ENCODE results near the gene OLIG3. TPM values are rescaled to one million over a fixed set of nuclear protein-coding genes. Genes with fewer than 3 reads are reported as not detected.

OLIG3 gene
- total RNA-seq, 4 donors from 2014 or later, result not detected

DNA sequence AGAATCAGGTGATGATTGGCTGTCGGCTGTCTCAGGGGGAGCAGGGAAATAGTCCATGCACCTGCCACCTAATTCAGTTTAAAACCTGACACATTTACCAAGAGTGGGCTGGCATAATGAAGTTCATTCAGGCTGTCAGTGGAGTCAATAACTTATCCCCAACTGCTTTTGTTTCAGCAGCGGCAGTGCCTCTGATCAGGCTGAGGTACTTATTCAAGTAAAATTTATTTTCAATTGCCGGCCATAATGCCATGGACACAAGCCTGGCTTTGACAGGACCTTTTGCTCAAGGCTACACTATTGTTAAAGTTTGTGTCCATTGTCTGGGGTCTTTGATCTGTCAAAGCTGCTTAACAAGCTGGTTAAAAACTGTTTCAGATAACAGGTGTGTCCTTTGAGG is 20.6 kb downstream of the OLIG3 start:
- Histone ChIP-seq H3K27me3 (peaks cover 0 to 26% of the 10 kb centered on the region in 2 donors), H3K4me1 (no peaks in the 10 kb centered on the region), H3K4me3 (no peak overlapping the region), H3K9me3 (no peaks in the 10 kb centered on the region), H3K36me3 (no peaks in the 10 kb centered on the region), H3K27ac (no peak overlapping the region)
- 73 to 77% methylated on average over 3 of the region's 3 CpGs for WGBS, 2 donors
- TF ChIP-seq POLR2A (IDR thresholded peaks at IDR 0.05) (no peak), EP300 (IDR thresholded peaks at IDR 0.05) (no peak)
- TF ChIP-seq, protein P1, sequence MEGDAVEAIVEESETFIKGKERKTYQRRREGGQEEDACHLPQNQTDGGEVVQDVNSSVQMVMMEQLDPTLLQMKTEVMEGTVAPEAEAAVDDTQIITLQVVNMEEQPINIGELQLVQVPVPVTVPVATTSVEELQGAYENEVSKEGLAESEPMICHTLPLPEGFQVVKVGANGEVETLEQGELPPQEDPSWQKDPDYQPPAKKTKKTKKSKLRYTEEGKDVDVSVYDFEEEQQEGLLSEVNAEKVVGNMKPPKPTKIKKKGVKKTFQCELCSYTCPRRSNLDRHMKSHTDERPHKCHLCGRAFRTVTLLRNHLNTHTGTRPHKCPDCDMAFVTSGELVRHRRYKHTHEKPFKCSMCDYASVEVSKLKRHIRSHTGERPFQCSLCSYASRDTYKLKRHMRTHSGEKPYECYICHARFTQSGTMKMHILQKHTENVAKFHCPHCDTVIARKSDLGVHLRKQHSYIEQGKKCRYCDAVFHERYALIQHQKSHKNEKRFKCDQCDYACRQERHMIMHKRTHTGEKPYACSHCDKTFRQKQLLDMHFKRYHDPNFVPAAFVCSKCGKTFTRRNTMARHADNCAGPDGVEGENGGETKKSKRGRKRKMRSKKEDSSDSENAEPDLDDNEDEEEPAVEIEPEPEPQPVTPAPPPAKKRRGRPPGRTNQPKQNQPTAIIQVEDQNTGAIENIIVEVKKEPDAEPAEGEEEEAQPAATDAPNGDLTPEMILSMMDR (IDR thresholded peaks at IDR 0.05), result no peak
- no peak for DNase-seq (ENCODE audit: low spot score in 2 of 2)

- no peaks in the 10 kb centered on the region for H3K4me1 ChIP-seq
- no peak for DNase-seq (ENCODE audit: low spot score in 2 of 2)
- 94 to 95% methylated on average over 3 of the region's 3 CpGs for WGBS, 2 donors
- no peak overlapping the region for H3K27ac ChIP-seq
- H3K9me3 ChIP-seq, result no peaks in the 10 kb centered on the region
- no peak overlapping the region for H3K4me3 ChIP-seq
- TF ChIP-seq, protein P1 (IDR thresholded peaks at IDR 0.05), result no peak
- TF ChIP-seq POLR2A (IDR thresholded peaks at IDR 0.05) (no peak), EP300 (IDR thresholded peaks at IDR 0.05) (no peak)
- H3K36me3 ChIP-seq, result no peaks in the 10 kb centered on the region
- H3K27me3 ChIP-seq, result peaks cover 0 to 26% of the 10 kb centered on the region in 2 donors
These were observed 21.5 kb downstream of the OLIG3 start for GRCh38 chr6:137472641-137473137.

- H3K9me3 ChIP-seq, result no peaks in the 10 kb centered on the region
- H3K4me3 ChIP-seq, result no peak overlapping the region
- WGBS, 2 donors, result 91 to 96% methylated on average over 2 of the region's 2 CpGs
- H3K27me3 ChIP-seq, result peaks cover 0 to 22% of the 10 kb centered on the region in 2 donors
- no peaks in the 10 kb centered on the region for H3K4me1 ChIP-seq
- TF ChIP-seq, protein P1 (IDR thresholded peaks at IDR 0.05), result no peak
- no peak for TF ChIP-seq EP300 (IDR thresholded peaks at IDR 0.05)
- no peak for TF ChIP-seq POLR2A (IDR thresholded peaks at IDR 0.05)
- H3K36me3 ChIP-seq, result no peaks in the 10 kb centered on the region
- no peak overlapping the region for H3K27ac ChIP-seq
- DNase-seq (ENCODE audit: low spot score in 2 of 2), result no peak
These were observed 22.2 kb downstream of the OLIG3 start for GRCh38 chr6:137471986-137472385.

DNA sequence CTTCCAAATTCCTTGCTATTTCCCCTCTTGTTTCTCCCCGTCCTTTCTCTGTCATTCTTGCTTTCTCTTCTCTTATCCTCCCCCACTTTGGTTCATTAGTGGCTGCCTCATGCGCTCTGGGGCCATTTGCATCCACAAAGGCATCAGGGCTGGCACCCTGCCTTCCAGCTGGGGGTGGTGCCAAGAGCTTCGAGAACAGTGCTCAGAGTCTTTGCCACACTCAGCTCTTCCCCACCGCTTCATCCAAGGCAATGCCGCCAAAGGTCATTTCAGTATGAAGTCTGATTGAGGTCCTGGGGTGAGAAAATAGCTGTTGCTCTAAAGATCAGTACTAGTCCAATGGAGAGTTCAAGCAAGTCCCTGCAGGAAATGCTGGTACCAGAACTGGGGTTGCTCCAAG is 22.7 kb downstream of the OLIG3 start:
- no peak for DNase-seq (ENCODE audit: low spot score in 2 of 2)
- WGBS, 2 donors, result 53 to 59% methylated on average over 5 of the region's 5 CpGs
- H3K36me3 ChIP-seq, result no peaks in the 10 kb centered on the region
- no peak overlapping the region for H3K27ac ChIP-seq
- H3K4me1 ChIP-seq, result no peaks in the 10 kb centered on the region
- peaks cover 0 to 22% of the 10 kb centered on the region in 2 donors for H3K27me3 ChIP-seq
- H3K4me3 ChIP-seq, result no peak overlapping the region
- no peaks in the 10 kb centered on the region for H3K9me3 ChIP-seq
- TF ChIP-seq, protein P1 (IDR thresholded peaks at IDR 0.05), result no peak
- no peak for TF ChIP-seq POLR2A (IDR thresholded peaks at IDR 0.05)
- TF ChIP-seq EP300 (IDR thresholded peaks at IDR 0.05), result no peak

- no peak for TF ChIP-seq EP300 (IDR thresholded peaks at IDR 0.05)
- TF ChIP-seq POLR2A (IDR thresholded peaks at IDR 0.05), result no peak
- TF ChIP-seq, protein P1 (IDR thresholded peaks at IDR 0.05), result no peak
- 96 to 98% methylated on average over 6 of the region's 6 CpGs for WGBS, 2 donors
- no peak overlapping the region for H3K4me3 ChIP-seq
- DNase-seq (ENCODE audit: low spot score in 2 of 2), result no peak
- H3K27ac ChIP-seq, result no peak overlapping the region
- H3K27me3 ChIP-seq, result no peaks in the 10 kb centered on the region
- no peaks in the 10 kb centered on the region for H3K36me3 ChIP-seq
- H3K9me3 ChIP-seq, result no peaks in the 10 kb centered on the region
- no peaks in the 10 kb centered on the region for H3K4me1 ChIP-seq
These were observed 27.0 kb downstream of the OLIG3 start for GRCh38 chr6:137467211-137467610.

Data from tibial nerve (tissue), 4 donors.